ENCODE results near the gene IGF2BP3.

The IGF2BP3 gene

DNA sequence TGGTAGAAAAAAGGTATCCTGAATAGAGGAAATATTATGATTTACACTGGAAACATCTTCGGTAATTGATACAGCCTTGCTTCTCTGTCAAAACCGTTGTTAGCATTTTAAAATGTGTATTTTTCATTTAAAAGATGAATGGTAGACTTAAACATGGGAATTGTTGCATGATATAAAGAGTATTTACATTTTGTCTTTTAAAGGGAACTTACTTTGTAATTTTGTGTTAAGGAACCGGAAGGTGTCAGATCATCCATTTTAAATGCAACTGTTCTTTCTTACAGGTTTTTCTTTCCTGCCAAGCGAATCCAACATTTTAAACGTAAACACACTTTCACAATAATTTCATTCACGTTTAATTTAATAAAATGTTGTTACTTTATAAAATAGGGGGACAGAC is 1.8 kb upstream of the IGF2BP3 start:
- no peak for DNase-seq (ENCODE audit: low read depth)

DNA sequence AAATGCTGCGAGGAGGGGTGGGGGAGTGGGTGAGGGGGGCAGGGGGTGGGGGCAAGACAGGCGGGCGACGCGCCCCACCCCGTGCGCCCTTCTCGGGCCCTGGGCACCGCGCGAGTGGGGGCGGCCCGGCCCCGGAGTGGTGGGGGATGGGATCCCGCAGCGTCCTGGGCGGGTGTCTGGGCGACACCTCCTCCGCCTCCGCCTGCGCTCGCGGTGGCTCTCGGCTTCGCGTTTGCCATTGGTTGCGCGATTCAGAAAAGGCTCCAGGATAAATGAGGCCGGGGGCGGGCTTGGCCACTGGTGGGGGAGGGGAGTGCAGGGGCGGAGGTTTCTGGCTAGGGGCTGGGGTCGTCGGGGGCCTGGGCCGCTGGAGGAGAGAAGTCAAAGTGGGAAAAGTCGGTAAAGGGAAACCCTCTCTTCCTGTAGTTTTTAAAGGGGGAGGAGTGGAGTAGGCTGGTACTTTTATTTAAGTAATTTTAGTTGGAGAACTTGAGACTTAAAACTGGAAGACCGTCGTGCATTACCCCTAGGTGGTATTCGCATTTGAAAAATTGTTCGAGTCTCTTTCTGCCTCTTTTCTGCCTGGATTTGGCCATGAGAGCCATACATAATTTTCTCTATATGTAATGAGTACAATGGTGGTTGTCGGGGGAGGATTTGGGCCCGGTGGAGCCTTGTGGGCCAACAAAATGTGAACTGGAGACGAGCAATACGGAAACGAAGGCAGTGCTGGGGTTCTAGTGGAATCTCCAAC is 992 bp upstream of the IGF2BP3 start:
- DNase-seq (ENCODE audit: low read depth) = no peak

- no peak for DNase-seq (ENCODE audit: low read depth)
Measured at GRCh38 chr7:23469961-23470250, 385 bp downstream of the IGF2BP3 start.

DNA sequence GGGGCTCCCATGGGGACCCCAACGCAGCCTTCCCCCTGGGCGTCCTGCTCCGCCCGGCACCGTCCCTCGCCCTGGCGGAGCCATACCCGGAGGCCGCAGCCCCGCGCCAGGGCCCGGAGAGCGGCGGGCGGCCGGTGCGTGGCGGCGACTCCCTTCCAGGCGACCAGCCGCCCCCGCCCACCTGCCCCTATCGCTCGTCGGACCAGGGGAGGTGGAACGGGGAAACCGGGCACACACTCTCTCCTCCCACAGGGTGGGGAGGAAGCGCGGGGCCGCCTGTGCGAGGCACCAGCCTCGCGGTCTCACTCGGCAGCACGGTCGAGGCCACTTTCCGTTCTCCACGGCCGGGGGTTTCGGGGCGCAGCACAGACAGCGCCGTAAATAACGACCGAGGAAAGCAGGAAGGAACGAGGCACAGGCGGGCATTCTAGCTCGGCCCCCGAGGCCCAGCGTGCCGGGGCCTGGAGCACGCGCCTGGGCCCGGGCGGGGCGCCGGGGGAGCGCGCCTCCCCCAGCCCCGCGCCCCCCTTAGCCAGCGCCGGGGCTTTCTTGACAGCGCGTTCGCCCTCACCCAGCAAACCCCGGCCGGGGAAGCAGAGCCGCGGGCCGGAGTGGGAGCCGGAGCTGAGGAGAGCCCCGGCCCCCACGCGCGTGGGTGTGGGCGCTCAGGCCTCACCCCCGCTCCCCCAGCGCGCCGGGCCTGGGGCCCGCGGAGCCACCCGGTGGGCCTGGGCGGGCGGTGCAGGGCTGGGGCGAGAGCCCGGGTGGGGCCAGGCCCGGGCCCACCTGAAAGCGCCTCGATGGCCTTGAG is 936 bp downstream of the IGF2BP3 start:
- no peak for DNase-seq (ENCODE audit: low read depth)

DNA sequence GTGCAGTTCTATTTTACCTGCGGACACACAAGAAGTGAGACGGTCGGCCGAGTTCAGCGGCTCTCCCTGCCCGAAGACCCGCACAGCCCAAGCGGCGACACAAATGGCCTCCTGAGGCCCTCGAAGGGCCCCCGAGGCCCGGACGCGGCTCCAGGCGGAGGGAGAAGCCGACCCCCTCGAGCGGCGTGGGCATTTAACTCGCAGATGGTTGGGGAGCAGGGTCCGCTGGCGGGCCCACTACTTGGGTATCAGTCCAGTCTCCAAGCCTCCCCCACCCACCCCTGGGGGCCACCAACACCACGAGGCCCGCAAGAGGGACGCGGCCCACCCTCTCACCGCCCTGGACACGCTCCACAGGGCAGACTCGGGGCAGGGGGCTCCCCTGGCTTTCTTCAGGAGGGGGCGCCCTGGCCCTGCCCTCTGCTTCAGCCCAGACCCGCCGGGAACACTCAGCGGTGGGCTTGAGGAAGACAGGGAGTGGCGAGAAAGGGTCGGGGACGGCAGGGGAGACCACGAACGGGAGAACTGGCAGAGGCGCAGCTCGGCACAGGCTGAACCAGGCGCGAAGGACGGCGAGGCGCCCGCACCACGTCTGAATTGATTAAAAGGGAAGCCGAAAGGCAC is 1.7 kb downstream of the IGF2BP3 start:
- no peak for DNase-seq (ENCODE audit: low read depth)

DNA sequence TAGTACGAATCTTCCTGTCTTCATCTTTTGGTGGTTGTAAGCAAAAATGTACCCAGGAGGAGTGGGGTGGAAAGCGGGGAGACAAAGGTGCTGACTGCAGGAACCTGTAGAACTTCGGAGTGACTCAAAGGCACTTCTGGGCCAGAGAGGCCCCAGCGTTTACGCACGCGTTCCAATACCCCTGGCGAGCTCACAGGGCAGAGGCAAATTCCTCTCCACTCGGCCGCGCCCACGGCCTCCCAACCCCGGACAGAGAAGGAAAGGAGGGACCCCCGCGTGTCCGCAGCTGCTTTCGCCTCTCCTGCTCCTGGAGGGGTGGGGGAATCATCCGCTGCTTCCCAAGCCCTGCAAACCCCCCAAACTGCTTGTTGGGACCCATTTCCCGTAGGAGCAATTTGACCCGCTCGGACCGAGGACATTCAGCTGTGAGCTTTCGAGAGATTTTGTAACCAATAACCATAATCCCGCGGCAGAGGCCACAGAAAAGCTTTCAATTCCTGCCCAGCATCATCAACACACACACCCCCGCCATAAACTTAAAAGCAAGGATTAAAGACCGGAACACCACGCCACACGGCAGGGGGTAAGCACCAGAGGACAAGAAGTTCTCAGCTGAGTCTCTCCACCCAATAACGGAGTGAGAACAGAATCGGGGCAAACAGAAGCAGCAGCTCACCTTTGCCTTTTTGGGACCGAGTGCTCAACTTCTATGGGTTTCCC is 2.3 kb downstream of the IGF2BP3 start:
- no peak for DNase-seq (ENCODE audit: low read depth)

DNA sequence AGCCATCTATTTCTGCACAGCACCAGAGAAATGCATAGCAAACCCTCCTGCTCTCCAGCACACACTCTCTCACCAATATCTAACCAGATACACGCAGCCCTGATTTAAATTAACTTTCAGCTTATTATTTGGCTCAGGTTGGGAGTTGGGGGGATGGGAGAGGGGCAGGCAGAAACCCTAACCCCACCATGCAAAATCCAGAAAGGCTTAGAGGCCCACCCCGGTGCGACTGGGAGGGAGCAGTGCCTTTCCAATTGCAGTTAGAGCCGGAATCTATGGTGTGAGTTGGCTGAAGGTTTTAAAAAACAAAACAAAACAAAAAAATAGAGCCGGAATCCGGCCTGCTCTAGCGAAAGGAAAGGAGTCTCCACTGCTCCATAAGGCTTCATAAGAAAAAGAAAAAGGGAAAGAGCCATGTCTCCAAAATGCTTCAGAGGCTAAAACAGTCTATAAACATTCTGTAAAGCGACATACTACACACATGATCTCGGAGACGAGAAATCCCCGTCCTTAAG is 2.9 kb downstream of the IGF2BP3 start:
- no peak for DNase-seq (ENCODE audit: low read depth)

DNA sequence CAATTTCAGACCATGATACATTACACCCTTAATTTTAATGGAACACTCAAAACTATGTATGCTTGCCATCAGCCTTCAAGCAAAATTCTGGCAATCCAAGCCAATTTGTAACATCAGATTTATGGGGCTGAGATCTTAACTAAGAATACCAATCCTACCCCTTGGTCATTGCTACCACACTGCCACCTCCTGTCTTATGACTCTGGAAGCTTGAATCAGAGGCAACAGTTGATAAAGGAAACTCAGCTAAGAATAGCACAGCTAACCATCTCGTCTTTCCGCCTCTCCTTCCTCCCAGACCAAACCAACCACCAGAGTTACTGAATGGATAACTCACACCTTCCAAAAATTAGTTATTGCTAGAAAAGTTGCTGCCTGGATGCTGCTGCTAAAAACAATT is 7.4 kb downstream of the IGF2BP3 start:
- no peak for DNase-seq (ENCODE audit: low read depth)

DNA sequence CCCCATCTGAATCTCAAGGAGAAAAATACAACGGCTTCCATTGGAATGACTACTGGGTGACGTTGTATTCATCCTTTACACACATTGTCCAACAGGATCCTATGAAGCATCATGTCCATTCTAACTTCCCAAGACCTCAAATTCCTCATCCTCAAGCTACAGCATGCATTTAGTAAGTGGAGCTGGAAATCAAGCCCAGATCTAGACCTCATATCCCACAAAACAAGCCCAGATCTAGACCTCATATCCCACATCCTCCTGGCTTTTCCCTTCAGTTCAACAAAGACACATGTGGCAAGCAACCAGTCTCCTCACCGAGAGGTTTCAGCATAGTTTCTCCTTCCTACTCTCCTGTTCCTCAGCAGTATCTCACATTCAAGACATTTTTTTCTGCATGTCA is 12.2 kb downstream of the IGF2BP3 start:
- no peak for DNase-seq (ENCODE audit: low read depth)

DNA sequence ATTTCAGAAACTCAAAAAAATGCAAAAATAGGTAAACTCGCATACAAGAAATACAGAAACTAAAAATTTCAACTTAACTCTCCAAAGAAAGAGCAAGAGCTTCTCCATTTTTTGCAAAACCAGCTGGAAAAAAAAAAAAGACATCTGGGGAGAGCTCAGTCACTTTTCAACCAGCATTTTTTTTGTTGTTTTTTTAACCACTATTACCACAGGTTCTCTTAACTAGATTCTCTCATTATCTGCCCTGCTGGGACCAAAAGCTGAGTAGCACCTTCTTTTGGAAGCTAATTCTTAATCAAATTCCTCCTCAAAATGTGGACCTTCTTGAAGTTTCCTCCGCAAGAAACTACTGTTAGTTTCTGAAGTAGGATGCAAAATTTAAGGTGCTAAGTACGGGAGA is 14.2 kb downstream of the IGF2BP3 start:
- DNase-seq (ENCODE audit: low read depth) = no peak

GRCh38 chr7:23454881-23455526 is 15.3 kb downstream of the IGF2BP3 start:
- DNase-seq (ENCODE audit: low read depth) = no peak

DNA sequence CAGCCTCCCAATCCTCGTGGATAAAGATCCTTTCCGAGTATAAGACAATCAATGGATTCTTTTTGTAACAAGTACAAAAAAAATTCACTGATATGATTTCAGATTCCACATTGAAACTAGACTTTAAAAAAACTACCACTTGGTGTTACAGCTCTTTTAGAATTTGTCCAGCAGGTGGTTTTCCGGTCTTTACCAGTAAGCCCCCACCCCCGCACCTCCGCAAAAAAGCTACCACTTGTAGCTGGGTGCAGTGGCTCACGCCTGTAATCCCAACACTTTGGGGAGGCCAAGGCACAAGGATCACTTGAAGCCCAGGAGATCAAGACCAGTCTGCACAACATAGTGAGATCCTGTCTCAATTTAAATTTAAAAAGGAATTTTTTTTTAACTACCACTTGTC is 19.8 kb downstream of the IGF2BP3 start:
- no peak for DNase-seq (ENCODE audit: low read depth)

- DNase-seq (ENCODE audit: low read depth) = no peak
Measured at GRCh38 chr7:23449941-23450340, 20.4 kb downstream of the IGF2BP3 start.

DNA sequence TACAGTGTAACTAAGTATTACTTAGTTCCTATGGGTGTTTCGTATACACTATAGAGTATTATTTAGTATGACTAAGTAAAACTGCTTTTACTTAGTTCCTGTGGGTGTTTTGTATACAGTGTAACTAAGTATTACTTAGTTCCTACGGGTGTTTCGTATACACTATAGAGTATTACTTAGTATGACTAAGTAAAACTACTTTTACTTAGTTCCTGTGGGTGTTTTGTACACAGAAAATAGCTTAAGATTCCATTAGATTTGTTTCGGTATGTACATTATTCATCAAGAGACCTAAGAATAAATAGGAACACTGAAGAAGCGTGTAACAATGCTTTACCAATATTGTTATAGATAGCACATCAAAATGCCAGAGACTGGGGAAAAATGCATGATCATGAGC is 25.0 kb downstream of the IGF2BP3 start:
- DNase-seq (ENCODE audit: low read depth) = no peak

DNA sequence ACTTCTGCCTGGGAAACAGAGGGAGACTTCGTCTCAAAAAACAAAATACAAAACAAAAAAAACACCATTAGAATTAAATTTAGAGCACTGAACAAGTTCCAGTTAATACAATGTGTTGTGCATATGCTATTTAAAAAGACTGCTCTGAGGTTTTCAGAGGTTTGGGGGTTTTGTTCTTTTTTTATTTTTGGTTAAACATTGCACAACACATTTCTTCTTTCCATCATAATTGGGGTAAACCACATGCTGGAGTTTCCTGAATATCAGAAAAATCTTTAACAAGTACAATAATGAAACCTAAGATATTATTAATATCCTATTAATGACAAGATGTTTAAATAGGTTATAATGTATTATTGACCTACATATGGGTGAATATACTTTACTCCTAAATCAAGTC is 26.3 kb downstream of the IGF2BP3 start:
- DNase-seq (ENCODE audit: low read depth) = no peak

- DNase-seq (ENCODE audit: low read depth) = no peak
Measured at GRCh38 chr7:23438171-23438570, 32.1 kb downstream of the IGF2BP3 start.

GRCh38 chr7:23434147-23434917 is 36.0 kb downstream of the IGF2BP3 start:
- DNase-seq (ENCODE audit: low read depth) = no peak

- DNase-seq (ENCODE audit: low read depth) = no peak
Measured at GRCh38 chr7:23431702-23432199, 38.5 kb downstream of the IGF2BP3 start.

DNA sequence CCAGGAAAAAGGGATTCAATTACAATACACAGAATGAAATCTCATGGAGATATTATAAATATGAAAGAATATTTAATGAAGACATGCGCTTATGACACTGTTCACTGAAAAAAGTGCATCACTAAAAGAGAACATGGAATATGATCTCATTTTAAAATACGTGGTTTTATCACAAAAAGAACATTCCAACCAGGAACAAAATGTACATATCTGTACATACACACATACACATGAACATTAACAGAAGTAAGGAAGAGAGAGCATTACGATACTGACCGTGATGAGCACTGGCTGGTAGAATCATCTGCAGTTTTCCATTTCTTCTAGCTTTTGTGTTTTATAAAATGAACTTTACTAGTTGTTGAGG is 39.4 kb downstream of the IGF2BP3 start:
- no peak for DNase-seq (ENCODE audit: low read depth)

- no peak for DNase-seq (ENCODE audit: low read depth)
Measured at GRCh38 chr7:23426876-23427275, 43.4 kb downstream of the IGF2BP3 start.

DNA sequence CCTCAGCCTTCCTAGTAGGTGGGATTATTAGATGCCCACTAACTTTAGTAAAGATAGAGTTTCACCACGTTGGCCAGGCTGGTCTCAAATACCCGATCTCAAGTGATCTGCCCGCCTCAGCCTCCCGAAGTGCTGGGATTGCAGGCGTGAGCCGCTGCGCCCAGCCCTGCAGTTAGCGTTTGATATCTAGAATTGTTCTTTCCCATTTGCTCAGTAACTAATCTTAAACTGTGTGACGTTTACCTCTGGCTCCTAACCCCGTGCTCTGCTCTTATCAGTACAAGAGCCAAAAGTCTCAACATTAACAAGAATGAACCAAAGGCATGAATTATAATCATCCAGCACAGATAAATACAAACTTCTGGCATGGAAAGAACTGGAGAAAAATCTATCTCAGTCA is 47.4 kb downstream of the IGF2BP3 start:
- DNase-seq (ENCODE audit: low read depth) = no peak
